Measurements from ENCODE around the gene USP31. TPM values are rescaled to one million over a fixed set of nuclear protein-coding genes. Genes with fewer than 3 reads are reported as not detected.
"Not testable (repeated sequence)": the region's sequence is repeated elsewhere in the genome, so short reads cannot be mapped to it uniquely, and the experiment has no call there.

Gene USP31
- total RNA-seq, 1 donor from 2014 or later = 21.8 TPM

DNA sequence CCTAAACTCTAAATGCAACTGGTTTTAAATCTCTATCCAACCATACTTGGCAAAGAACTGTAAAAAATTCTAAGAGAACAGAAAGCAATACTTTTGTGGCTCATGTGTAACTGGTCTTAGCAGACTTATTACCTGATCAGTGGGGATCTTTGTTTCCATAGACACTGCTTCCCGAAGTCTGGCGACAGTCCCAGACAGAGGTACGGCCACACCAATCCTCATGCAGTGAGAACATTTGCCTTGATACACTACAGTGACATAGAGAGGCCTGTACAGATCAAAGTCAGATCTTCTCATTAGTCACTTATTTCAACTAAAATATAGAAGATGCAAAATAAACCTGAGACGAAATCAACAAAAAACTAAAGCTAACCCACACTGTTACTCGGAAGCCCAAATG, 43.9 kb downstream of the USP31 start:
- no peak overlapping the region for H3K4me3 Mint-ChIP-seq (ENCODE audit: unreplicated experiment)
- H3K27me3 Mint-ChIP-seq (ENCODE audit: unreplicated experiment) = no peaks in the 10 kb centered on the region
- no peak for DNase-seq
- H3K27ac Mint-ChIP-seq (ENCODE audit: unreplicated experiment) = no peak overlapping the region
- no peaks in the 10 kb centered on the region for H3K4me1 Mint-ChIP-seq (ENCODE audit: low read depth, unreplicated experiment)
- TF ChIP-seq, protein P1, sequence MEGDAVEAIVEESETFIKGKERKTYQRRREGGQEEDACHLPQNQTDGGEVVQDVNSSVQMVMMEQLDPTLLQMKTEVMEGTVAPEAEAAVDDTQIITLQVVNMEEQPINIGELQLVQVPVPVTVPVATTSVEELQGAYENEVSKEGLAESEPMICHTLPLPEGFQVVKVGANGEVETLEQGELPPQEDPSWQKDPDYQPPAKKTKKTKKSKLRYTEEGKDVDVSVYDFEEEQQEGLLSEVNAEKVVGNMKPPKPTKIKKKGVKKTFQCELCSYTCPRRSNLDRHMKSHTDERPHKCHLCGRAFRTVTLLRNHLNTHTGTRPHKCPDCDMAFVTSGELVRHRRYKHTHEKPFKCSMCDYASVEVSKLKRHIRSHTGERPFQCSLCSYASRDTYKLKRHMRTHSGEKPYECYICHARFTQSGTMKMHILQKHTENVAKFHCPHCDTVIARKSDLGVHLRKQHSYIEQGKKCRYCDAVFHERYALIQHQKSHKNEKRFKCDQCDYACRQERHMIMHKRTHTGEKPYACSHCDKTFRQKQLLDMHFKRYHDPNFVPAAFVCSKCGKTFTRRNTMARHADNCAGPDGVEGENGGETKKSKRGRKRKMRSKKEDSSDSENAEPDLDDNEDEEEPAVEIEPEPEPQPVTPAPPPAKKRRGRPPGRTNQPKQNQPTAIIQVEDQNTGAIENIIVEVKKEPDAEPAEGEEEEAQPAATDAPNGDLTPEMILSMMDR (IDR thresholded peaks at IDR 0.05; ENCODE audit: partially characterized antibody, unreplicated experiment) = no peak
- no peaks in the 10 kb centered on the region for H3K9me3 Mint-ChIP-seq (ENCODE audit: unreplicated experiment)
- no peaks in the 10 kb centered on the region for H3K36me3 Mint-ChIP-seq (ENCODE audit: unreplicated experiment)

DNA sequence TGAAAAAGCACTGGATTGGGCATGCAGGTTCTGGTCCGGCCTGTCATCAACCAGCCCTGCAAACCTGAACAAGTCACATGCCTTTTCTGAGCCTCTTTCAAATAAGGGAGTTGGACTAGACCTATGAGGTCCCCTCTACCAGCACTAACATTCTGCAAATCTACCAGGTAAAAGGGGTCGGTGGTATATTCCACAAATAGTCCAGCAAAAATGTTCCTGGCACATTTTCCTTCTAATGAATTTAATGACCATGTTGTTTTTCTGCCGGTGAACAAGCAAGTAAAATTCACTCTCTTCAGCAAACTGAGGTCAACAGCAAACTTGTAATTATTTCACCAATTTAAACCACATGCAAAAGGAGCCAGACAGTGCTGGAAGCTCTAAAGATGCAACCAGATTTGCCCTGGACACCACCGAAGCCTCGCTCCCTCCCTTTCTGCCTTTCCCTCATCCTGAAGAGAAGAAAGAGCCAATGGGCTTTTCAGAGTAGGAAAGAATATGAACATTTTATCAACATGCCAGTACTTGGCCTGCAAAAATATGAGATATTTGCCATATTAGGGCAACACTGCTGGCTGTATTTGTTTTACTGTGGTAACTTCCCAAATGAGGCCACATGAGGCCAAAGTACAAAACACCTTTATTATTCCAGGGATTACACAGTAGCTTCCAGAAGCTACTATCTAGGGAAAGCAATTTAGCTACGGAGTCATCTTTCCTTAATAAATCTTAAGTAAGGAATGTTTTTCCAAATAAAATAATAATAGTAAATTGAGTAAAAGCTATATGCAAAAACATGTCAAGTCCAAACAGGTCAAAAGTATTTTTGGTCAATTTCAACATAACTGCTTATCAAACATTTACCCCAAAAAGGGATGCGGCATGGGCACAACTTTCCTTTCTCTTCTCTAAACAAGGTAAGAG, 45.0 kb downstream of the USP31 start:
- H3K4me1 Mint-ChIP-seq (ENCODE audit: low read depth, unreplicated experiment) = no peaks in the 10 kb centered on the region
- TF ChIP-seq, protein P1 (IDR thresholded peaks at IDR 0.05; ENCODE audit: partially characterized antibody, unreplicated experiment) = no peak
- no peaks in the 10 kb centered on the region for H3K36me3 Mint-ChIP-seq (ENCODE audit: unreplicated experiment)
- no peak for DNase-seq
- no peaks in the 10 kb centered on the region for H3K9me3 Mint-ChIP-seq (ENCODE audit: unreplicated experiment)
- no peaks in the 10 kb centered on the region for H3K27me3 Mint-ChIP-seq (ENCODE audit: unreplicated experiment)
- H3K4me3 Mint-ChIP-seq (ENCODE audit: unreplicated experiment) = no peak overlapping the region
- no peak overlapping the region for H3K27ac Mint-ChIP-seq (ENCODE audit: unreplicated experiment)

DNA sequence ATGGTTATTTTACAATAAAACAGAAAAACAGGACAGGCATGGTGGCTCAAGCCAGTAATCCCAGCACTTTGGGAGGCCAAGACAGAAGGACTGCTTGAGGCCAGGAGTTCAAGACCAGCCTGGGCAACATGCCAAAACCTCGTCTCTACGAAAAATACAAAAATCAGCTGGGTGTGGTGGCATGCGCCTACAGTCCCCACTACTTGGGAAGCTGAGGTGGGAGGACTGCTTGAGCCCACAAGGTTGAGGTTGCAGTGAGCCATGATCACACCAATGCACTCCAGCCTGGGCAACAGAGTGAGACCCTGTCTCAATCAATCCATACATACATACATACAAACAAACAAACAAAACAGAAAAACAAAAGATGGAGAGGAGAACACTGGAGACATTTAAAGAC, 45.6 kb downstream of the USP31 start:
- no peak for DNase-seq
- Mint-ChIP-seq H3K4me3 (ENCODE audit: unreplicated experiment) (no peak overlapping the region), H3K27ac (ENCODE audit: unreplicated experiment) (no peak overlapping the region), H3K9me3 (ENCODE audit: unreplicated experiment) (no peaks in the 10 kb centered on the region), H3K27me3 (ENCODE audit: unreplicated experiment) (no peaks in the 10 kb centered on the region), H3K4me1 (ENCODE audit: low read depth, unreplicated experiment) (no peaks in the 10 kb centered on the region), H3K36me3 (ENCODE audit: unreplicated experiment) (peaks cover 2% of the 10 kb centered on the region)
- TF ChIP-seq, protein P1 (IDR thresholded peaks at IDR 0.05; ENCODE audit: partially characterized antibody, unreplicated experiment) = no peak

DNA sequence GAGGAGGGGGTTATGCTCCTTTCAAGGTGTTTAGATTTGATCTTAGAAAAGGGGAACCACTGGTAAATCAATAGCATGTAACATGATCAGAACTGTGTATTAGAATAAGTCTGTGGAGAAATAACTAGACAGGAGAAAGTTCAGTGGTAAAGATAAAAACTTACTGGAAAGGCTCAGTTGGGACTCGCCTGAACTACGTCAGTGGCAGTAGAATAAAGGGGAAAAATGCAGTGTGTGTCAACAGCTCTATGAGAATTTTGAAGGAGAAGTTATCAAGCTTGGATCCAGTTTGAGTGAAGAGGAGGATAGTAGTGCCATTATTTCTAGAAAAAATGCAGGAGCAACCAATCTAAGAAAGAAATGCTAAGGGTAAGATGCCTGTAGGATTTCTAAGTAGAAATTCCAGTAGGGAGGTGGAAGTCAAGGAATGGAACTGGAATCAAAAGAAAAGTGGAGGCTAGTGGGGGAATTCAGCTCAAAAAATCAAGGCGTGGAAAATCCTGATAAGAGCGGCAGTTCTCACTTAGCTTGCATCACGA, 48.2 kb downstream of the USP31 start:
- TF ChIP-seq, protein P1 (IDR thresholded peaks at IDR 0.05; ENCODE audit: partially characterized antibody, unreplicated experiment) = no peak
- Mint-ChIP-seq H3K27me3 (ENCODE audit: unreplicated experiment) (peaks cover 7% of the 10 kb centered on the region), H3K9me3 (ENCODE audit: unreplicated experiment) (peaks cover 4% of the 10 kb centered on the region), H3K27ac (ENCODE audit: unreplicated experiment) (no peak overlapping the region), H3K4me3 (ENCODE audit: unreplicated experiment) (no peak overlapping the region), H3K36me3 (ENCODE audit: unreplicated experiment) (peaks cover 7% of the 10 kb centered on the region), H3K4me1 (ENCODE audit: low read depth, unreplicated experiment) (no peaks in the 10 kb centered on the region)
- no peak for DNase-seq

DNA sequence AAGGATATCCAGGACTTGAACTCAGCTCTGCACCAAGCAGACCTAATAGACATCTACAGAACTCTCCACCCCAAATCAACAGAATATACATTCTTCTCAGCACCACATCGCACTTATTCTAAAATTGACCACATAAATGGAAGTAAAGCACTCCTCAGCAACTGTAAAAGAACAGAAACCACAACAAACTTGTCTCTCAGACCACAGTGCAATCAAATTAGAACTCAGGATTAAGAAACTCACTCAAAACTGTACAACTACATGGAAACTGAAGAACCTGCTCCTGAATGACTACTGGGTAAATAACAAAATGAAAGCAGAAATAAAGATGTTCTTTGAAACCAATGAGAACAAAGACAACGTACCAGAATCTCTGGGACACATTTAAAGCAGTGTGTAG, 52.8 kb downstream of the USP31 start:
- not testable (repeated sequence) for H3K9me3 Mint-ChIP-seq (ENCODE audit: unreplicated experiment); H3K27me3 Mint-ChIP-seq (ENCODE audit: unreplicated experiment); H3K4me3 Mint-ChIP-seq (ENCODE audit: unreplicated experiment); DNase-seq; H3K4me1 Mint-ChIP-seq (ENCODE audit: low read depth, unreplicated experiment)
- Mint-ChIP-seq H3K36me3 (ENCODE audit: unreplicated experiment) (peaks cover 18% of the 10 kb centered on the region), H3K27ac (ENCODE audit: unreplicated experiment) (peak overlapping the region; percentile 29)

DNA sequence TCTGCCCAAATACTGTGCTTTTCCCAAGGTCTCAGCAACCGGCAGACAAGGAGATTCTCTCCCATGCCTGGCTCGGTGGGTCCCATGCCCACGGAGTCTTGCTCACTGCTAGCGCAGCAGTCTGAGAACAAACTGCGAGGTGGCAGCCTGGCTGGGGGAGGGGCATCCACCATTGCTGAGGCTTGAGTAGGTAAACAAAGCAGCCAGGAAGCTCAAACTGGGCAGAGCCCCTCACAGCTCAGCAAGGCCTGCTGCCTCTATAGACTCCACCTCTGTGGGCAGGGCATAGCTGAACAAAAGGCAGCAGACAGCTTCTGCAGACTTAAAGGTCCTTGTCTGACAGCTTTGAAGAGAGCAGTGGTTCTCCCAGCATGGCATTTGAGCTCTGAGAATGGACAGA, 55.1 kb downstream of the USP31 start:
- H3K4me1 Mint-ChIP-seq (ENCODE audit: low read depth, unreplicated experiment); H3K27ac Mint-ChIP-seq (ENCODE audit: unreplicated experiment); H3K27me3 Mint-ChIP-seq (ENCODE audit: unreplicated experiment); H3K4me3 Mint-ChIP-seq (ENCODE audit: unreplicated experiment); DNase-seq; H3K9me3 Mint-ChIP-seq (ENCODE audit: unreplicated experiment): not testable (repeated sequence)
- peaks cover 21% of the 10 kb centered on the region for H3K36me3 Mint-ChIP-seq (ENCODE audit: unreplicated experiment)
